Dermis blood vessel endothelial cell (primary cell): ENCODE data around the gene HMGCLL1. TPM values are rescaled to one million over a fixed set of nuclear protein-coding genes. Genes with fewer than 3 reads are reported as not detected.

ENCODE experiments used
- DNase-seq: peaks from one replicate; pipeline ENCODE4 v3.0.0; 2010
- total RNA-seq: library from RNA; depleted of rRNA; stranded (reverse); fragments of >200 nt; gene quantifications from 2 replicates; pipeline ENCODE4 v1.2.3, GENCODE V29; 2014

The HMGCLL1 gene
- total RNA-seq, 1 donor from 2014 or later: not detected

- no peak for DNase-seq
Observed at GRCh38 chr6:55530931-55531330, 48.1 kb downstream of the HMGCLL1 start.

GRCh38 chr6:55528624-55529023 is 50.4 kb downstream of the HMGCLL1 start:
- DNase-seq: peak; percentile 1

DNA sequence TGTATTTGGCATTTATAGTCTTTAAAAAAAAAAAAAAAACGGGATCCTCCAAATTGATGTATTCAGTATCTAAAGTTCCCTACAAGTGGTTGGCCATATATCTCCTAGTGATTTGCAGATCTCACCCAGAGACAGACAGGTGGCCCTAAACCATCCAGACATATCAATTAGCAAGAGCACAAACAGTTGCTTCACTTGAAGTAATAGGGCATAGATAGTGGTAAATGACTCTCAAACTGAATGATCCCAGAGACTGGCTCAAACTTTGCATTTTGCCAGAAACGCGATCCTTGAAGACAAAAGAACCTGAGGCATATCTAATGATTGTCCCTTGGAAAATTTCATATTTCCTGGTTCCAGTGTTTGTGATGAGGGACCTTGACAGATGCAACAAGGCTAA is 54.6 kb downstream of the HMGCLL1 start:
- no peak for DNase-seq

- DNase-seq: no peak
Observed at GRCh38 chr6:55518529-55519060, 60.4 kb downstream of the HMGCLL1 start.

DNA sequence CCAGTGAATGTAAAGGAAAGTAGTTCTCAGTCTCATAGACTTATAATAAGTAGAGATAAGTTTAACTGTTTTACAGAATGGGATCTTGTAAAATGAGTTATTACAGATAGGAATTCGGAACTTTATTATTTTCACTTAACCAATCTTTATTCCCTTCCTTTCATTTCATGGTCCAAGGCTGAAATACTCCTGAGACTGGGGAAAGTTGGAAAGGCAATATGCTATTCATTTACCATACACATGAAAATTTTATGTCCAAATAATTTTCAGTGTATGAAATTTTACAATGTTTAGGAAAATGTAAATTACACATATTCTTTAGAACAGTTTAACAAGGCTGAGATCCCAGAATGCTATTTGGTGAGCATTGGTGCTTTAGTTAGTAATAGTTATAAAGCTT is 62.3 kb downstream of the HMGCLL1 start:
- DNase-seq: no peak

DNA sequence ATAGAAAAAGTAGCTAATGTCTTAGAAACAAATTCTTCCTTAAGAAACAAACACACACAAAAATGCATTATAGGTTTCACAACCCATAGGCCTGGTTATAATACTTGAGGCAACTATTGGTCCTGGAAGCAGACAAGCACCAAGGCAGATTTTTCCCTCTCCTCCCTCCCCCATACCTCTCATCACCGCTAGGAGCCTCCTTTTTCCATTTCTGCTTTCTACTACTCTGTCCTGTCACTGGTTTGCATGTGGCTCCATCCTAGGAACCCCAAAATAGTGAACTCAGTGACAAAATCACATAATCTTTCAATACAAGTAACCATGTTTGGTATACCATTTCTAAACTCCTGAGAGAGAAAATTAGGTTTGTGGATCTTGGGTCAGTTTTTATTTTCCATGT is 66.1 kb downstream of the HMGCLL1 start:
- no peak for DNase-seq

GRCh38 chr6:55511122-55511800 is 67.7 kb downstream of the HMGCLL1 start:
- no peak for DNase-seq

- DNase-seq: no peak
Observed at GRCh38 chr6:55499591-55499990, 79.4 kb downstream of the HMGCLL1 start.

- no peak for DNase-seq
Observed at GRCh38 chr6:55497694-55498093, 81.3 kb downstream of the HMGCLL1 start.

GRCh38 chr6:55496201-55496600 is 82.8 kb downstream of the HMGCLL1 start:
- DNase-seq: no peak

- no peak for DNase-seq
Observed at GRCh38 chr6:55495277-55495676, 83.7 kb downstream of the HMGCLL1 start.

- no peak for DNase-seq
Observed at GRCh38 chr6:55494411-55494810, 84.6 kb downstream of the HMGCLL1 start.

GRCh38 chr6:55492259-55492658 is 86.7 kb downstream of the HMGCLL1 start:
- no peak for DNase-seq

GRCh38 chr6:55490871-55491270 is 88.1 kb downstream of the HMGCLL1 start:
- no peak for DNase-seq

- DNase-seq: no peak
Observed at GRCh38 chr6:55474382-55474781, 104.6 kb downstream of the HMGCLL1 start.

DNA sequence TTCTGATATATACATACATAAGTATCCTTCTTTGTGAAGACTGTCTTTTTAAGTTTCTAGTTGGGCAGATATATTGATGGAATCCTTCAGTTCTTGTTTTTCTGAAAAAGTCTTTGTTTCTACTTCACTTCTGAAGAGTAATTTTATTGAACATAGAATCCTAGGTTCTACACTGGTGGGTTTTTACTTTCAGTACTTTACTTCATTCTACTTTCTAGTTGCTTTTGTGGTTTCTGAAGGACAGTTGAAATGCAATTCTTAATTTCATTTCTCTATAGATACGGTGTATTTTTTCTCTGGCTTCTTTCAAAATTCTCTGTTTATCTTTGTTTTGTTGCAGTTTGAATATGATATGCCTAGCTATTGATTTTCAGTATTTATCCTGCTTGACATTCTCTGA is 105.3 kb downstream of the HMGCLL1 start:
- no peak for DNase-seq

DNA sequence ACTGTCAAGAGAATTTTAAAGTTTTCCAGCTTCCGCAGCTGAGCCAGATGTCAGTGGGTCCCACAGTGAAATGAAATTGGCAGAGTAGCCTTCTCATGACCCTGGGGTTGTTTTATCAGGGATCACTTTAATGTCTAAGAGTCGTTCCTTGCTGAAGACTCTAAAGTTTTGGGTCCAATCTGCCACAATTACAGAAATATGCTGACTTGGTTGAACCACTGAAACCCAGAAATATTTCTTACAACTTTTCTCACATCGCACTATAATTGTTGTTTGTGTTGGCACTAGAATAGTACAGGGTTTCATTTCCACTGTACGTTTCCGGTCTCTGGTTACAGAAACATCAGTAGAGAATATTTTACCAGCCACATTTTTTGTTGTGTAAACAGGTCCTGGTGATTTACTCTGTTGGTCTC is 109.0 kb downstream of the HMGCLL1 start:
- no peak for DNase-seq

DNA sequence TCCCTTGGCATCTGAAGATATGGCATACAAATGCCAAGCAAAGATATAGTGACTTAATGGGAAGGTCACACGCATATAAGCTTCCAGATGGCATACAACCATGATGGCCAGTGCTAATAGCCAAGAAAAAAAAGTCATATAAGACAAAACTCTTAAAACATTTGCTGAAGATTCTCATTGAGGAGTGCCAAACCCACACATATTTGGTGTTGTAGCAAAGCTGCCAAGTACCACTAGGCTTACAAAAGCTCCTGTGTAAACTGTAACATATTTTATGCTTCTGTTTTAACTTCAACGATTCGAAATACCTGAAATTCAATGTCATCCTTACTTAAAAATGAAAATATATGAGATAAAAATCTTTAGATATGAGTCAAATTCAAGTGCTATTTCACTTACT is 123.0 kb downstream of the HMGCLL1 start:
- no peak for DNase-seq

GRCh38 chr6:55450005-55450404 is 129.0 kb downstream of the HMGCLL1 start:
- no peak for DNase-seq

GRCh38 chr6:55449225-55449624 is 129.8 kb downstream of the HMGCLL1 start:
- peak; percentile 17 for DNase-seq

DNA sequence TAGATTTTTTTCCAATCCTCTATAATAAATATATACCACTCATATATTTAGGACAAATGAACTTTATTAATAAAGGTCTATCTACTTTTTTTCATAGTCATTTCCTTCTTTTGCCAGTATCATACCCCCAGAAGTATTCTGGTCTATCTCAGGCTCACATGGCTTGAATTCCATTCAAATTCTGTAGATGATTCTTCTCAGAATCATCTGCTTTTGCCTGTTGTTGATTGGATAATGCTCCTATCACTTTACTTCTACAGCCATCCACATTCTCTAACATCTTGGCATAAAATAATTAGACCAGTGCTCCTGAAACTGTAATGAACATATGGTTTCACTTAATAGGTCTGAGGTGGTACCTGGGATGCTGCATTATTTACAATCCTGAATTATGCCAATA is 130.5 kb downstream of the HMGCLL1 start:
- no peak for DNase-seq

- DNase-seq: no peak
Observed at GRCh38 chr6:55447891-55448290, 131.1 kb downstream of the HMGCLL1 start.

- peak; percentile 63 for DNase-seq
Observed at GRCh38 chr6:55445648-55446204, 133.3 kb downstream of the HMGCLL1 start.
